ENCODE measurements around the gene BDKRB2. TPM values are rescaled to one million over a fixed set of nuclear protein-coding genes. Genes with fewer than 3 reads are reported as not detected.

Gene BDKRB2
- total and polyA plus RNA-seq, 2 of the 8 experiments (the other 6 are each of a cell fraction or from before 2014, with no cell fraction given), result 0.13 to 0.21 TPM

DNA sequence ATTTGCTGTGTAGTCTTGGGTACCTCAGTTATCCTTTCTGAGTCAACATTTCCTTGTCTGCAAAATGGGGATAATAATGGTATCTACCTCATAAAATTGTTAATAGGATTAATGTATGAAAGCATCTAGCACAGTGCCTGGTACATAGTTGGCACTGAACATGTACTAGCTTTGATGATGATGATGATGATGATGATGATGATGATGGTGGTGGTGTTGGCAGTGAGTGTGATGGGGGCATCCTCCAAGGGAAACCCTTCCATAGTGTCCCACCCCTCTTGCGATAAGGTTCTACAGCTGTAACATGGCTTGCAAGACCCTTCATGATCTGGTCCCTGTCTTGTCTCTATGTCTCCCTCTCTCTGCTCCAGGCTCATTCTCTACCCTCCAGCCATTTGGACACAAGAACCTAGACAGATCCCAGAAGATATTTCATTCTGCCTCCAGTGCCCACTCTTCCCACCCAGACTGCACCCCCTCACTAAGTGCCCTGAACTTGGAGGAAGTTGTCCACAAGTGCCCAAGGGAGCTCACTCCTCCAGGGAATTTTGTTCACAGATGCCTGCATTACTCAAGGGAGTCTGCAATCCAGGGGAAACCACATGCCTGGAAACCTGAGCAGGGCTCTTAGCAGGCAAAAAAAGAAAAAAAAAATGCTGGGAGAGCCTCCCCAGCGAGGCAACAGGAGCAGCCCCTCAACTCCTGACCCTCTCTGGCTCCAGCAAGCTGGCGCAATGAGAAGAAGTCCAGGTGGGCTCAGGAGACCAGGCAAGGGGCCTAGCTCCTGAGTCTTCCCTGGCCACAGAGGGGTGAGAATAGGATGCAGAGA, 41.3 kb downstream of the BDKRB2 start:
- Histone ChIP-seq H3K9ac (replicated peaks in 1 of 4; ENCODE audit: extremely low read depth in 1 of 4, low read depth in 3 of 4, low read length in 3 of 4) (no peak overlapping the region), H3K4me1 (replicated peaks in 1 of 4; ENCODE audit: control insufficient read depth in 3 of 4, insufficient read depth in 4 of 4, low read length in 3 of 4) (peaks cover 0 to 3% (median 1%) of the 10 kb centered on the region in 4 experiments; a peak in 2 of 7 replicates), H3K23me2 (ENCODE audit: low read depth, low read length) (no peaks in the 10 kb centered on the region), H3K79me2 (ENCODE audit: control insufficient read depth in 1 of 2, insufficient read depth in 2 of 2, low read length in 2 of 2) (no peaks in the 10 kb centered on the region), H4K20me1 (replicated peaks in 1 of 2; ENCODE audit: control insufficient read depth in 1 of 2, insufficient read depth in 2 of 2, low read length in 2 of 2) (no peaks in the 10 kb centered on the region), H3K36me3 (ENCODE audit: control insufficient read depth in 2 of 4, insufficient read depth in 4 of 4, low read length in 3 of 4) (no peaks in the 10 kb centered on the region), H2BK15ac (ENCODE audit: low read length) (no peak overlapping the region), H4K5ac (ENCODE audit: insufficient read length, low read depth, low read length) (no peak overlapping the region), H3K79me1 (ENCODE audit: low read depth, low read length) (no peaks in the 10 kb centered on the region), H3K23ac (ENCODE audit: insufficient read length) (no peak overlapping the region), H2AK5ac (ENCODE audit: low read depth, low read length) (peak overlapping the region; percentile 54; the same call in 1 of the 2 replicates), H3K56ac (replicated peaks; ENCODE audit: insufficient read length, low read depth, low read length) (no peak overlapping the region), H3K14ac (ENCODE audit: insufficient read length) (no peak overlapping the region), H4K8ac (ENCODE audit: extremely low read depth, insufficient read depth, low read length) (peak overlapping the region; percentile 1; the same call in 1 of the 2 replicates), H2AFZ (ENCODE audit: low read length) (no peak overlapping the region), H3K9me3 (ENCODE audit: insufficient read depth in 2 of 2, low read depth in 1 of 2, low read length in 1 of 2) (peaks cover 3 to 12% of the 10 kb centered on the region in 2 experiments; a peak in 3 of 4 replicates), H2BK120ac (replicated peaks; ENCODE audit: low read depth, low read length) (no peak overlapping the region), H3K4me3 (ENCODE audit: extremely low read depth in 1 of 4, insufficient read depth in 2 of 4, low read depth in 3 of 4, low read length in 4 of 4) (no peak overlapping the region), H3K27ac (ENCODE audit: low read depth, low read length) (no peak overlapping the region), H3K18ac (ENCODE audit: extremely low read depth, low read length) (no peak overlapping the region), H3K4ac (replicated peaks; ENCODE audit: insufficient read length, low read depth, low read length) (no peak overlapping the region), H2BK5ac (ENCODE audit: low read depth, low read length) (no peak overlapping the region), H2BK12ac (ENCODE audit: low read depth, low read length) (no peak overlapping the region), H3K27me3 (replicated peaks in 1 of 4; ENCODE audit: control insufficient read depth in 3 of 4, extremely low read depth in 1 of 4, insufficient read depth in 3 of 4, low read length in 3 of 4) (no peaks in the 10 kb centered on the region), H4K91ac (replicated peaks; ENCODE audit: insufficient read length, low read length) (no peak overlapping the region), H3K4me2 (ENCODE audit: insufficient read depth in 1 of 2, low read depth in 2 of 2, low read length in 2 of 2) (no peak overlapping the region), H2BK20ac (ENCODE audit: low read length) (no peak overlapping the region)
- 81% methylated on average over 3 of the region's 3 CpGs; no CpG with 5 or more reads in 1 of the 2 experiments for WGBS, 2 experiments (ENCODE audit: extremely low coverage in 1 of 2, insufficient coverage in 1 of 2, insufficient read length in 1 of 2, insufficient replicate concordance in 2 of 2, low coverage in 1 of 2, low lambda C conversion rate in 2 of 2, missing lambda C conversion rate in 1 of 2)
- CTCF ChIA-PET (ENCODE audit: partially characterized antibody), result interaction anchor here (0.7 to 2.5 kb wide), 4 partner anchors 29 to 190 kb away, joined by 3 to 10 read pairs (median 3); no protein-coding TSS in a partner anchor
- POLR2A ChIA-PET (ENCODE audit: partially characterized antibody), result interaction anchor here (0.6 kb wide), 1 partner anchor 10 kb away, joined by 3 read pairs; no protein-coding TSS in a partner anchor
- FAIRE-seq, result no peak
- no peak for DNase-seq (ENCODE audit: low read depth in 1 of 2, low spot score in 2 of 2)
- TF ChIP-seq KDM5A (IDR thresholded peaks at IDR 0.05; ENCODE audit: low read length) (no peak), RXRA (IDR thresholded peaks at IDR 0.05; ENCODE audit: insufficient read depth, low read depth, low read length) (no peak), RFX5 (IDR thresholded peaks at IDR 0.05; ENCODE audit: borderline replicate concordance, low read depth, low read length) (no peak), NRF1 (IDR thresholded peaks at IDR 0.05; ENCODE audit: low read depth, low read length) (no peak), POLR2A (IDR thresholded peaks at IDR 0.05; ENCODE audit: control extremely low read depth in 1 of 2, low read depth in 2 of 2, low read length in 2 of 2) (no peak), SUZ12 (IDR thresholded peaks at IDR 0.05; ENCODE audit: low read length) (no peak), RAD21 (IDR thresholded peaks at IDR 0.05 in 1 of 2, conservative IDR thresholded peaks at IDR 0.05 in 1 of 2; ENCODE audit: low read depth in 2 of 2, low read length in 2 of 2) (no peak), TEAD4 (IDR thresholded peaks at IDR 0.05; ENCODE audit: low read depth, low read length) (no peak), MAFK (IDR thresholded peaks at IDR 0.05; ENCODE audit: low read depth, low read length) (no peak), CBX5 (IDR thresholded peaks at IDR 0.05; ENCODE audit: low read depth, low read length) (no peak)
- TF ChIP-seq, protein P1, sequence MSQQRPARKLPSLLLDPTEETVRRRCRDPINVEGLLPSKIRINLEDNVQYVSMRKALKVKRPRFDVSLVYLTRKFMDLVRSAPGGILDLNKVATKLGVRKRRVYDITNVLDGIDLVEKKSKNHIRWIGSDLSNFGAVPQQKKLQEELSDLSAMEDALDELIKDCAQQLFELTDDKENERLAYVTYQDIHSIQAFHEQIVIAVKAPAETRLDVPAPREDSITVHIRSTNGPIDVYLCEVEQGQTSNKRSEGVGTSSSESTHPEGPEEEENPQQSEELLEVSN (IDR thresholded peaks at IDR 0.05), result no peak

Data from H1 (cell line).